Endothelial cell of umbilical vein (primary cell): ENCODE measurements around the gene ZNF598. TPM values are rescaled to one million over a fixed set of nuclear protein-coding genes. Genes with fewer than 3 reads are reported as not detected.
A peak's percentile ranks its signal among the peaks of the same experiment; 100 is the strongest.

ENCODE experiments used
- BruUV-seq: library from RNA; stranded (reverse); fragments of 400-500 nt; replicated peaks from 2 replicates; lab custom pipeline; 2021; lab: Mats Ljungman, UMichigan
- CTCF ChIA-PET: fragments of 300-600, 350-600 bp; sonication (Branson Sonifier 250); formaldehyde crosslinking; loops from one replicate; lab custom pipeline; 2021; ENCODE audit warnings: antibody characterized with exemption, inconsistent platforms; lab: Charles Lee
- POLR2A ChIA-PET: fragments of 300-600, 350-600 bp; sonication (Branson Sonifier 250); formaldehyde crosslinking; loops from one replicate; lab custom pipeline; 2021; ENCODE audit warnings: antibody characterized with exemption, inconsistent platforms; lab: Charles Lee
- DNase-seq: peaks from one replicate; pipeline ENCODE4 v3.0.0-alpha.2; 2011; ENCODE audit warnings: low read depth, low spot score
- FAIRE-seq: peaks from 2 replicates; lab custom pipeline; 2011; peaks lifted over from hg19 to GRCh38; lab: Jason Lieb, UNC
- H2AFZ ChIP-seq: 2 replicates; pipeline ENCODE4 v1.6.0; 2012; ENCODE audit warnings: low read depth, low read length, control low read depth, inconsistent platforms
- H3K27ac ChIP-seq: 2 replicates; pipeline ENCODE4 v1.5.1; 2011; ENCODE audit warnings: low read depth, mild to moderate bottlenecking, control low read depth, low read length, moderate library complexity; ENCODE audit not compliant: insufficient read depth
- H3K27me3 ChIP-seq, 2 experiments: 2 replicates each; pipeline versions ENCODE4 v1.6.0 to v1.6.1; 2011; ENCODE audit warnings: low read length in 2 of 2, mixed read lengths in 1 of 2; ENCODE audit not compliant: control insufficient read depth in 2 of 2, insufficient read depth in 2 of 2
- H3K36me3 ChIP-seq, 2 experiments: 2 replicates in 1 of 2; 3 replicates in 1 of 2; pipeline ENCODE4 v1.5.1; 2011; ENCODE audit warnings: low read length in 2 of 2, mild to moderate bottlenecking in 1 of 2, moderate library complexity in 1 of 2; ENCODE audit not compliant: control insufficient read depth in 2 of 2, insufficient read depth in 2 of 2; ENCODE audit errors: extremely low read depth in 1 of 2
- H3K4me1 ChIP-seq: 3 replicates; pipeline ENCODE4 v1.5.1; 2011; ENCODE audit warnings: mild to moderate bottlenecking, low read length; ENCODE audit not compliant: control insufficient read depth, insufficient read depth; ENCODE audit errors: extremely low read depth
- H3K4me2 ChIP-seq: 2 replicates; pipeline ENCODE4 v1.6.1; 2011; ENCODE audit warnings: low read length, control low read depth, mixed read lengths; ENCODE audit not compliant: insufficient read depth
- H3K4me3 ChIP-seq, 3 experiments: fragments of 200-600 bp in 1 of 3; sonication (generic), shearing (Covaris generic) in 1 of 3; replicated peaks in 1 of 3; 2 replicates each; pipeline ENCODE4 v1.5.1; 2011 to 2016; ENCODE audit warnings: control low read depth in 3 of 3, low read length in 3 of 3, mild to moderate bottlenecking in 2 of 3, inconsistent platforms in 1 of 3, low read depth in 1 of 3, moderate library complexity in 1 of 3; ENCODE audit not compliant: insufficient read depth in 1 of 3
- H3K79me2 ChIP-seq: 2 replicates; pipeline ENCODE4 v1.6.0; 2012; ENCODE audit warnings: low read length, inconsistent platforms; ENCODE audit not compliant: control insufficient read depth, insufficient read depth
- H3K9ac ChIP-seq: replicated peaks from 2 replicates; pipeline ENCODE3; 2011; ENCODE audit warnings: low read length, control low read depth; ENCODE audit not compliant: insufficient read depth; ENCODE audit errors: extremely low read depth
- H3K9me1 ChIP-seq: replicated peaks from 3 replicates; pipeline ENCODE4 v1.6.0; 2011; ENCODE audit warnings: mild to moderate bottlenecking, low read length; ENCODE audit not compliant: control insufficient read depth, insufficient read depth; ENCODE audit errors: extremely low read depth
- H3K9me3 ChIP-seq: replicated peaks from 2 replicates; pipeline ENCODE4 v1.5.1; 2012; ENCODE audit warnings: low read length, inconsistent platforms; ENCODE audit not compliant: control insufficient read depth, insufficient read depth
- H4K20me1 ChIP-seq: replicated peaks from 2 replicates; pipeline ENCODE3; 2011; ENCODE audit warnings: mild to moderate bottlenecking, low read length; ENCODE audit not compliant: control insufficient read depth, insufficient read depth; ENCODE audit errors: extremely low read depth
- EZH2 ChIP-seq: IDR thresholded peaks from 2 replicates; pipeline ENCODE4 v1.6.1; 2012; ENCODE audit warnings: borderline replicate concordance, low read depth, mild to moderate bottlenecking, moderate library complexity, low read length, inconsistent platforms; ENCODE audit not compliant: severe bottlenecking
- FOS ChIP-seq: IDR thresholded peaks from 2 replicates; pipeline ENCODE4 v1.6.1; 2011; ENCODE audit warnings: mild to moderate bottlenecking, low read length, moderate library complexity, borderline replicate concordance; ENCODE audit not compliant: insufficient read depth
- GATA2 ChIP-seq: IDR thresholded peaks from 2 replicates; pipeline ENCODE4 v1.7.0; 2011; ENCODE audit warnings: low read depth, mild to moderate bottlenecking, moderate library complexity, mixed read lengths, low read length; ENCODE audit not compliant: insufficient read length, insufficient read depth
- JUN ChIP-seq: IDR thresholded peaks from 2 replicates; pipeline ENCODE4 v1.6.1; 2011; ENCODE audit warnings: borderline replicate concordance, low read depth; ENCODE audit not compliant: insufficient read length, insufficient read depth
- MAX ChIP-seq: IDR thresholded peaks from 2 replicates; pipeline ENCODE4 v1.6.1; 2011; ENCODE audit not compliant: insufficient read depth, insufficient read length
- MYC ChIP-seq: IDR thresholded peaks from one replicate; pipeline ENCODE4 v1.6.1; 2011; ENCODE audit warnings: mild to moderate bottlenecking, low read depth, low read length
- POLR2A ChIP-seq: IDR thresholded peaks from 2 replicates; pipeline ENCODE4 v1.6.1; 2012; ENCODE audit warnings: low read depth, mild to moderate bottlenecking, control low read depth, low read length
- POLR2AphosphoS5 ChIP-seq: IDR thresholded peaks from 2 replicates; pipeline ENCODE4 v1.6.1; 2012; ENCODE audit warnings: low read depth, mild to moderate bottlenecking, control low read depth, low read length, moderate library complexity; ENCODE audit not compliant: insufficient read depth
- dilution Hi-C: fragments of 300-500 bp; cut with MboI; formaldehyde crosslinking; loops from one replicate; pipeline ENCODE4 v1.15.0; 2019; ENCODE audit warnings: low sequenced_read_pairs; ENCODE audit not compliant: extremely low pct_ligation_motif_present
- intact Hi-C: fragments of 100-400 bp; cut with micrococcal nuclease; formaldehyde crosslinking; loops from one replicate; pipeline ENCODE4 v1.10.0; 2022
- polyA plus RNA-seq, 4 experiments: library from polyadenylated mRNA; depleted of rRNA in 3 of 4; stranded (reverse) in 3 of 4; unstranded in 1 of 4; fragments of >200 nt; gene quantifications; 2 replicates each; pipeline versions ENCODE4 v1.2.1 to v1.2.3, GENCODE V29; 2011 to 2012; ENCODE audit warnings: missing spikeins in 1 of 4
- total RNA-seq: library from RNA; stranded (reverse); gene quantifications from 2 replicates; pipeline ENCODE4 v1.2.3, GENCODE V29; 2021
- TF ChIP-seq, protein P1 (sequence below), 2 donors: IDR thresholded peaks; 1 replicate in 1 of 2; 2 replicates in 1 of 2; pipeline ENCODE4 v1.5.1; 2011; ENCODE audit warnings: low read length in 2 of 2, mild to moderate bottlenecking in 2 of 2, moderate library complexity in 2 of 2, control low read depth in 1 of 2, inconsistent platforms in 1 of 2, low read depth in 1 of 2; ENCODE audit not compliant: insufficient read depth in 1 of 2; ENCODE audit errors: extremely low read depth in 1 of 2

The ZNF598 gene
- total and polyA plus RNA-seq, 2 donors (not counting 3 experiments of a cell fraction or from before 2014, with no cell fraction given), result 43.3 to 67.0 TPM

DNA sequence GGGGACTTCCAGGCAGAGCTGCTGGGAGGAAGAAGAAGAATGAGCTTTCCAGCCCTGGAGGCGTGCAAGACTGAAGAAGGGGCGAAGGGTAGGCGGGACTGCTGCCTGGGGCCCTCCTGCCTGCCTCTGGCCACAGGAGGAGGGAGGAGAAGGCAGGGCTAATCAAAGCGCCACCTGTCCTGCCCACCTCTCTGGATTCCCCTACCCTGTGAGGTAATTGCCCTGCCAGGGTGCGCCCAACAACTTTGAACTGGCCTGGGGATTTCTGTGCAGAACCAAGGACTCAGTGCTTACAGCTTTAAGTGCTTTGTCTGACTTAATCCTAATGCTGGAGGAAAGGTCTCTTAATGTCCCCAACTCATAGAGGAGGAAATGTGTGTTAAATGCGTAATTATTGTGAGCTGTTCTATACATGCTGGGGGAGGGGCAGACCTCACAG, 28.2 kb downstream of the ZNF598 start, which contains the start of gene NOXO1:
NOXO1 (minus strand) TSS at position 72 of the 439 bp plus-strand sequence. CDS start 290 bp downstream, outside the sequence.
- FAIRE-seq, result no peak
- intact Hi-C loops, result no loop called here
- H3K9me3 ChIP-seq, result no peaks in the 10 kb centered on the region
- H3K4me1 ChIP-seq, result peaks cover 15% of the 10 kb centered on the region
- CTCF ChIA-PET, result interaction anchor here (5.0 kb wide), 1 partner anchor 159 kb away, joined by 21 read pairs; no protein-coding TSS in a partner anchor
- H3K4me3 ChIP-seq, result no peak within 1 kb of the TSS
- POLR2A ChIA-PET, result interaction anchor here (1.5 kb wide), 1 partner anchor 17 kb away, joined by 5 read pairs; the partner anchor contains the start of gene RPS2
- H2AFZ ChIP-seq, result no peak within 1 kb of the TSS
- no peak within 1 kb of the TSS for H3K27ac ChIP-seq
- no peaks in the 10 kb centered on the region for H4K20me1 ChIP-seq
- H3K27me3 ChIP-seq, result peaks cover 35 to 41% of the 10 kb centered on the region in 2 experiments
- no TSS peak for BruUV-seq
- no peak for DNase-seq
- H3K79me2 ChIP-seq, result peaks cover 5% of the 10 kb centered on the region
- peaks cover 3 to 24% of the 10 kb centered on the region in 2 experiments for H3K36me3 ChIP-seq
- TF ChIP-seq FOS, result no peak
- TF ChIP-seq POLR2AphosphoS5, result no peak
- no peak for TF ChIP-seq GATA2
- TF ChIP-seq MYC, result no peak
- TF ChIP-seq EZH2, result no peak
- no peak for TF ChIP-seq POLR2A
- TF ChIP-seq JUN, result no peak
- no peak within 1 kb of the TSS for H3K9ac ChIP-seq
- dilution Hi-C loops, result no loop called here
- H3K4me2 ChIP-seq, result no peak within 1 kb of the TSS
- no peaks in the 10 kb centered on the region for H3K9me1 ChIP-seq

- CTCF ChIA-PET, result interaction anchor here (5.0 kb wide), 1 partner anchor 160 kb away, joined by 21 read pairs; no protein-coding TSS in a partner anchor
- peaks cover 35 to 41% of the 10 kb centered on the region in 2 experiments for H3K27me3 ChIP-seq
- peaks cover 15% of the 10 kb centered on the region for H3K4me1 ChIP-seq
- H3K9me3 ChIP-seq, result no peaks in the 10 kb centered on the region
- H3K4me2 ChIP-seq, result no peak overlapping the region
- no peaks in the 10 kb centered on the region for H3K9me1 ChIP-seq
- FAIRE-seq (no peak), DNase-seq (no peak)
- H2AFZ ChIP-seq, result no peak overlapping the region
- H3K4me3 ChIP-seq, result no peak overlapping the region
- TF ChIP-seq JUN (no peak), FOS (no peak), MAX (no peak), POLR2A (no peak), POLR2AphosphoS5 (peak; percentile 10), EZH2 (no peak)
- TF ChIP-seq, protein P1, sequence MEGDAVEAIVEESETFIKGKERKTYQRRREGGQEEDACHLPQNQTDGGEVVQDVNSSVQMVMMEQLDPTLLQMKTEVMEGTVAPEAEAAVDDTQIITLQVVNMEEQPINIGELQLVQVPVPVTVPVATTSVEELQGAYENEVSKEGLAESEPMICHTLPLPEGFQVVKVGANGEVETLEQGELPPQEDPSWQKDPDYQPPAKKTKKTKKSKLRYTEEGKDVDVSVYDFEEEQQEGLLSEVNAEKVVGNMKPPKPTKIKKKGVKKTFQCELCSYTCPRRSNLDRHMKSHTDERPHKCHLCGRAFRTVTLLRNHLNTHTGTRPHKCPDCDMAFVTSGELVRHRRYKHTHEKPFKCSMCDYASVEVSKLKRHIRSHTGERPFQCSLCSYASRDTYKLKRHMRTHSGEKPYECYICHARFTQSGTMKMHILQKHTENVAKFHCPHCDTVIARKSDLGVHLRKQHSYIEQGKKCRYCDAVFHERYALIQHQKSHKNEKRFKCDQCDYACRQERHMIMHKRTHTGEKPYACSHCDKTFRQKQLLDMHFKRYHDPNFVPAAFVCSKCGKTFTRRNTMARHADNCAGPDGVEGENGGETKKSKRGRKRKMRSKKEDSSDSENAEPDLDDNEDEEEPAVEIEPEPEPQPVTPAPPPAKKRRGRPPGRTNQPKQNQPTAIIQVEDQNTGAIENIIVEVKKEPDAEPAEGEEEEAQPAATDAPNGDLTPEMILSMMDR (IDR thresholded peaks at IDR 0.05; ENCODE audit: extremely low read depth in 1 of 2, insufficient read depth in 1 of 2, low read depth in 1 of 2, low read length in 2 of 2), result no peak
- no peak overlapping the region for H3K27ac ChIP-seq
- peaks cover 7 to 25% of the 10 kb centered on the region in 2 experiments for H3K36me3 ChIP-seq
- intact Hi-C loops (no loop called here), dilution Hi-C loops (no loop called here)
- no peak overlapping the region for H3K9ac ChIP-seq
- H3K79me2 ChIP-seq, result peaks cover 5% of the 10 kb centered on the region
- no TSS peak for BruUV-seq
- POLR2A ChIA-PET, result interaction anchor here (0.6 kb wide), 1 partner anchor 175 kb away, joined by 4 read pairs; the partner anchor contains the start of gene TRAF7
- no peaks in the 10 kb centered on the region for H4K20me1 ChIP-seq
Observed at GRCh38 chr16:1980770-1981087, 28.9 kb downstream of the ZNF598 start.
